Activated CD8-positive, alpha-beta memory T cell treated with anti-CD3 and anti-CD28 coated beads for 36 hours (primary cell): ENCODE measurements around the gene ETV1. TPM values are rescaled to one million over a fixed set of nuclear protein-coding genes. Genes with fewer than 3 reads are reported as not detected.

Experiments used
- CTCF ChIA-PET: fragments of 350-600 bp; sonication (Branson Sonifier 250); formaldehyde crosslinking; loops from one replicate; lab custom pipeline; 2021; ENCODE audit warnings: antibody characterized with exemption; lab: Charles Lee
- POLR2A ChIA-PET: fragments of 350-600 bp; sonication (Branson Sonifier 250); formaldehyde crosslinking; loops from one replicate; lab custom pipeline; 2021; ENCODE audit warnings: antibody characterized with exemption; lab: Charles Lee
- total RNA-seq, 2 experiments: library from RNA; stranded (reverse); gene quantifications; one replicate each; pipeline ENCODE4 v1.2.3, GENCODE V29; 2021

Gene ETV1
- total RNA-seq: under 1 TPM; 0.34 to 0.38 TPM

- POLR2A ChIA-PET: no interaction called here
- CTCF ChIA-PET: no interaction called here
These were observed at the start of gene ETV1 for GRCh38 chr7:13989126-13989948. ETV1 (minus strand) TSS chr7:13989666; CDS start chr7:13989052, 614 bp downstream.

DNA sequence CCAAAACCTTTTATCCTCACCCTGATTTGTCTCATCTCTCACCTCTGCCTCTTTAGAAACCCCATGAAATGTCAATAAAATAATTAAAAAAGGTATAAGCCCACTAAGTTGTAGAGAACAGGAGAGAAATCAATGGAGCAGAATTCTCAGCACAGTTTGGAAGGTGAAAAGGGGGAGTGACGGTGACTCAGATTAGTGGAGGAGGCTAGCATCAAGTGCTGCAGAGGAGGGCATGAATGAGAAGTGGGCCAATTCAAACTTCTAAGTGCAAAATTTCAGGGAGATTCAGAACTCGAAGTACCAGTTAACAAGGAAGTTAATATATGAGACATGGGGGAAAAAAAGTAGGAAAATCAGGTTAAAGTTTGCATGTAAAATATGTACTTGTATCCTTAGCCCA is 34.9 kb upstream of the ETV1 start:
- CTCF ChIA-PET: no interaction called here
- POLR2A ChIA-PET: no interaction called here

DNA sequence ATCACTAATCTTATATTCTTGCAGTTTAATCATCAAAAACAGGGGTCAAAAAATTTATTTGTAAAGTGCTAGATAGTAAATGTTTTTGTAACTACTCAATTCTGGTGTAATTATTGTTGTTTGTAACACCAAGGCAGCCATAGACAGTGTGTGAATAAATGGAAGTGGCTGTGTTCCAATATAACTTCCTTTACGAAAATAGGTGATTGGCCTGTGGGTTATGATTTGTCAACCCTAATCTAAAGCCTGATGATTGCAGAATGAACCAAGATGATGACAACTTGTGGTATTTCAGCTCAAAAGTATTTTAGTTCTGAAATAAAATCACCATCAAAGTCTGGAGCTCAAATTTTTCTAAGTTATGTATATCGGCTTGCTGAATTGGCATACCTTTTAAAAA is 34.4 kb upstream of the ETV1 start:
- POLR2A ChIA-PET: no interaction called here

DNA sequence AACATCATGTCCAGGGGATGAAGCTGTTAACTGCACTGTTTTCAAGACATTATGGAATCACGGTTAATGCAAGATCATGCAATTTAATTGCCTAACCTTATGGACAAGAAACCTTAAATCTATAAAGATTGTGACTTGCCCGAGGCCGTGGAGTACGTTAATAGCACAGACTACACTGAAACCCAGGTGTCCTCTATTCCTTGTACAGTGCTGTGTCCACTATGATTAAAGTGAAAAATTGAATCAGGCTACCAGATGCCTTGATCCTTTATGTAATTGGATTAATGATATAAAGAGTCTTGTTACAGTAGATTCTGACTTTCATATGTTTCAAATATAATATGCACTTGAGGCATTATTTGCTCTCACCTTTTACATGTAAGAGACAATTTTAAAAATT is 33.9 kb upstream of the ETV1 start:
- POLR2A ChIA-PET: no interaction called here
- CTCF ChIA-PET: no interaction called here

More for the DNA sequence above, 34.4 kb upstream of the ETV1 start:
- CTCF ChIA-PET: no interaction called here

DNA sequence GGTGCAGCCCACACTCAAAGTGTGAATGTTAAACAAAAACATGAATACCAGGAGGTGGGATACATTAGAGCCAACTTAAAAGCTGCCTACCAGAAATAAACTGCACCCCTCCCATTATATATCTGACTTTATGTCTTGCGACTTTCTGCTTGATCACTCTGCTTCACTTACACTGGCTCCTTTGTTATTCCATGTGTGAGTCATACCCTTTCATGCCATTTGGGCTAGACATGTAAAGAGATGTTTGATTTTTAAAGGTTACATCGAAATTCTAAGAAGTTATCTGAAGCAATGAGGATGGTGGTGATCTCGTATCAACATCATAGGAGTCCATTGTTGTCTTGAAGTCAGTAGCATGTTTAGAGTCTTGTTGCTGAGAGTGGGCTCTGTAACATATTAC is 31.6 kb upstream of the ETV1 start:
- POLR2A ChIA-PET: no interaction called here
- CTCF ChIA-PET: no interaction called here

DNA sequence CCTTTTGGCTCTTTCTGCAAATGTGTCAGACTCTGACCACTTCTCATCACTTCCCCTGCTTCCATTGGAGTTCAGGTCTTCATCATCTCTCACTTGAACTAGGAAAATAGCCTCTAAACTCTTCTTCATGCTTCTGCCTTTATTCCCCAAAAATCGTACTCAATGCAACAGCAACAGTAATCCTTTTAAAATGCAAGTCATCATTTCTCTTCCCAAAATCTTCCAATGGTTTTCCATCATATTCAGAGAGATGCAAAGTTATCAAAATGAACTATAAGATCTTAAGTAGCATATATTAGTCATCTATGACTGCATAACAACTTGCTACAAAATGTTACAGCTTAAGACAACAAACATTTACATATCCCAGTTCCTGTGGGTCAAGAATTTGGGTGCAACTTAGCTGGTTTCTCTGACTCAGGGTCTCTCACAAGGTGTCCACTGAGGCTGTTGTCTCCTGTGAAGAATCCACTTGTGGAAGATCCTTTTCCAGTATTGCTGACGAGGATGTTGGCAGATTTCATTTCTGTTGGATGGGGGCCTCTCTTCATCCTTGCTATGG is 31.0 kb upstream of the ETV1 start:
- CTCF ChIA-PET: no interaction called here

DNA sequence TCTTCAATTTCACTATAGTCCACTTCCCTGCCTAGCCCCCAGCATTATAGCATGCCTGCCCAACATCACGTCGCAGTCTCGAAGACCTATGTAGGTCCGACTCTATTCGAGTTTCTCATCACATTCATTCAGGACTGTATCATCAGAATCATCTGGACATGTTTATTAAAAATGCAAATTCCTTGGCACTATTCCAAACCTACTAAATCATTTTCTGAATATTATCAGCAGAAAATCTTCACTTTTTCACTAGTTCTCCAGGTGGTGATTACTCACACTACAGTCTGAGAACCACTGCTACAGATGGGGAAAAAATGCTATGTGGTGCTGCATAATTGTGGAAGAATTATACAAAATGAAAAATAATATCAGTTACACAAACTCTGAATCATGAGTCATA is 29.3 kb upstream of the ETV1 start:
- ChIA-PET CTCF (no interaction called here), POLR2A (no interaction called here)

More for the DNA sequence above, 31.0 kb upstream of the ETV1 start:
- POLR2A ChIA-PET: no interaction called here

- POLR2A ChIA-PET: no interaction called here
- CTCF ChIA-PET: no interaction called here
These were observed 27.5 kb upstream of the ETV1 start for GRCh38 chr7:14016950-14017349.

DNA sequence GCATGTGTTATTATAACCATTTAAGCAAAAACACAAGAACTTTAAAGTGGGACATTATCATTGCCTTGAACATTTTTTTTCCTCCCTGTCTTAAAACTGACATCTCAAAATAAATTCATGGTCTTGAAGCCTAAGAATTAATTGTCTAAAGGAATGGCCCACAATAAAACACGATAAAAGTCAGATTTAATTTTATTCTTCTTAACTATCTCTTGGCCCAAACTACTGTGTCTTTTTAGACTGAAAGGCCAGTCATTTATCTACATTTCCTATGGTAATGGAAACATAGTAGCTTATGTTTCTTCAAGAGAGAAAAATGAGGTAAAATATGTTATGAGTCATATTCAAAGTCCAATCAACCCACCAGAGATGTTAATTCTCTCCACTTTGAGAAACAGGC is 24.4 kb upstream of the ETV1 start:
- ChIA-PET CTCF (no interaction called here), POLR2A (no interaction called here)

- ChIA-PET POLR2A (no interaction called here), CTCF (no interaction called here)
These were observed 20.3 kb upstream of the ETV1 start for GRCh38 chr7:14009453-14010418.

DNA sequence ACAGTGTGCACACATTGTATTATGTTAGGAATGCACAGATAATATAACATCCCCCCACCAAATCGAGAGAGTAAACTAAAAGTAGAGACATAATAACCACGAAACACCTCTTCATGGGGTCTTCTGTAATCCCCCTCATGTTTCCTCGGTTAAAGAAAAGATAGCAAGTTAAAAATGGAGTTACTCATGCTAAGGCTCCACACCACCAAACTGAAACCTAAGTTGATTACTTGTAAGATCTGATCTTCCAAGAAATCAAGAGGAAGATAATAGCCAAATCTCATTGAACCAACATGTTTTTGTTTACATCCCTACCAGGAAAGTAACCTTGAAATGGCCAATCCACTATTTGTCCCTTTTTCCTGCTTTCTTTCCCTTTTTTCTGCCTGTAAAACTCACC is 11.7 kb upstream of the ETV1 start:
- ChIA-PET POLR2A (no interaction called here), CTCF (interaction anchor here (1.2 kb wide), 1 partner anchor 9 kb away, joined by 3 read pairs; no protein-coding TSS in a partner anchor)

DNA sequence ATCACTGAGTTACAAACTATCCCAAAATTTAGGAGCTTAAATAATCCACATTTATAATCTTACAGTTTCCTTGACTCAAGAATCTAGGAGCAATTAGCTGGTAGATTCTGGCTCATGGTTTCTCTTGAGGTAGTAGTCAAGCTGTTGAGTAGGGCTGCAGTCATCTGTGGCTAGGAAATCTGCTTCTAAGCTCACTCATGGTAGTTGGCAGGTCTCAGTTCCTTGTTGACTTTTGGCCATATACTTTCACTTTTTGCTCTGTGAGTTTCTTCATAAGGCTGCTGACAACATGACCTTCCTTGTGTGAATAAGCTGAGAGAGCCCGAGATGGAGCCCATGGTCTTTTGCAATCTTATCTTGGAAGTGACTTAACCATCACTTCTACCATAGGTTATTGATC is 10.8 kb upstream of the ETV1 start:
- ChIA-PET POLR2A (no interaction called here), CTCF (interaction anchor here (1.2 kb wide), 1 partner anchor 9 kb away, joined by 3 read pairs; no protein-coding TSS in a partner anchor)

- CTCF ChIA-PET: no interaction called here
These were observed 9.4 kb upstream of the ETV1 start for GRCh38 chr7:13998866-13999265.

DNA sequence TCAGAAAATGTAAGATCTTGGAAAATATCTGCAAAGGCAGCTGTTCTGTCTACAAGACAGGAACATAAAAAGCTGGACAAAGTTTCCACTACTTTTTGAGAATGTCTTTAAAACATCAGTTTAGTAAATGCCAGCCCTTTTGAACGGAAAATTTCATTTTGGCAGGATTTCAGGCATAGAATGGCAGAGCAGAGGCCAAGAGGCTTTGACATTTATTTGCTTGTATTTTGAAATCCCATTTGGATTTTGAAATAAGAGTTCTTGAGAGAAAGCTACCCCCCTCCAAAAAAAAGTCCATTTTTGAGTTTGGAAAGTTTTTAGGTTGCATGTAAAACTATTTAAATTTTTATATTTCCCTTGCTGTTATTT is 3.1 kb upstream of the ETV1 start:
- ChIA-PET POLR2A (no interaction called here), CTCF (interaction anchor here (1.9 kb wide), 1 partner anchor 8 kb away, joined by 3 read pairs; no protein-coding TSS in a partner anchor)

More at GRCh38 chr7:13998866-13999265, 9.4 kb upstream of the ETV1 start:
- POLR2A ChIA-PET: no interaction called here

DNA sequence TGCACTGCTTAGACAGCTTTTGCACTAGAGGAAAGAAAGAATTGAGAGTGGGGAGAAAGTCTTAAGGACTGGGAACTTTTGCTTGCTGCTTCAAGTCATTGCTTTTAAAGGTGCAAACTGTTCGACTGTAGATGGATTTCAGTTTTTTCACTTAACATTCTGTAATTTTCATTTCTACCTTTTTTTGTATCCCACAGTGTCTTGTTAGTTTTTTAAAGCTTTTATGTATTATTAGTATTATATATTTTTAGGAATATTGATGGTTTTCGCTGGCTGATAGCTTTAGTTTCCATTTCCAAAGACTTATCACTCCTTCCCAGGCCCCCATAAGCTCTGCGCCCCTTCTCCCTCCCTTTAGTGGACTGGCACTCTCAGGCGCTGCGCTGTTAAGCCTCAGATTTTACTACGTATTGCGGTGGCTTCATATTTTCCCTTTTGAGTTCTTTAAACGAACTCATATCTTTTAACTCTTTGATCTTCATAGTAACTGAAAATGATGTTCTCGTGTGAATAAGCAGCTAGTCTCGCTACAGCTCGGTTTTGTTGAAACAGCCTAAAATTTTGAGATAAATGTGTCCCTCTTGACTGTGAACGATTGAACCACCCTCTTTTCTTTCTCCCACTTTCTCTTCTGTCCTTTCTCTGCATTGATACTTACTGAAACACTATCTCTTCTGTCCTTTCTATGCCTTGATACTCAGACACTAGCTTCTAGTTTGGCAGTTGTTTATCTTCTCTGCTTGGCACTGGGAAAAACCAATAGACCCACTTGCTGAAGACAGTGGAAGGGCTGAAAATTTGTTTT is 2.5 kb upstream of the ETV1 start:
- ChIA-PET CTCF (interaction anchor here (1.9 kb wide), 1 partner anchor 9 kb away, joined by 3 read pairs; no protein-coding TSS in a partner anchor), POLR2A (no interaction called here)

DNA sequence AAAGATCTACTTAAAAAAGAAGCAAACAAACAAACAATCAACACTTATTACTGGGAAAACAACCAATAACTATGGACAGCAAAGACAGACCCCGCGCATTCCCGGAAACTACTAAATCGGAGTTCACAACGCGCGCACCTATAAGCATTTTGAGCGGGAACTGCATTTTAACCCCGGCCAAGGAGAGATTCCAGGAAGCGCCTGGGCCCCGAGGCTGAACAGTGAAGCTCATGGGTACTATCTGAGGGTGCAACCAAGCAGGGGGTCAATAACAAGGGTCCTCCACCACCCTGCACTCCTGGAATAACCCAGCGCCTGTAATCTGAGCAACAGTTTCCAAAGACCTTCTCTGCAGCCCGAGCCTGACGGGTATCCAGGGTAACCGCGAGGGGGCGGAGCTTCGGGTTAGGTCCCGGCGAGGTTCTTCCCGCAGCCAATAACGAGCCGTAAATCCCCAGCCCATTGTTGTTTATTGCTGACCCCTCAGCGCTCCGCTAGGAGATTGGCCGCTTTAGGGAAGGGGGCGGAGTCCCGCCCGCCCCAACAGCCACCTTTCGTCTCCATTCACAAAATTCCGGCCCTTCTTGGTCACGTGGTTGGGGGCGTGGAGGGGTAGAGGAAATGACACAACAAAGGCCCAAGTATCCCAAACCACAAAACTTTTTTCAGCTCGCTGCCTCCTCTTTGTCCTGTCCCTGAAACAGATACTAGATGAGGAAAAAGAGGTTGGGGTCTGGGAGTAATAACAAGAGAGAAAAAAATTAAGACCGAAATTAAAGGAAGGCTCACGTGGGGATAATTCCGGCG is 1.7 kb upstream of the ETV1 start:
- POLR2A ChIA-PET: no interaction called here
- CTCF ChIA-PET: interaction anchor here (1.9 kb wide), 1 partner anchor 10 kb away, joined by 3 read pairs; no protein-coding TSS in a partner anchor

GRCh38 chr7:13990319-13990983 is 985 bp upstream of the ETV1 start:
- ChIA-PET CTCF (interaction anchor here (1.9 kb wide), 1 partner anchor 10 kb away, joined by 3 read pairs; no protein-coding TSS in a partner anchor), POLR2A (no interaction called here)

DNA sequence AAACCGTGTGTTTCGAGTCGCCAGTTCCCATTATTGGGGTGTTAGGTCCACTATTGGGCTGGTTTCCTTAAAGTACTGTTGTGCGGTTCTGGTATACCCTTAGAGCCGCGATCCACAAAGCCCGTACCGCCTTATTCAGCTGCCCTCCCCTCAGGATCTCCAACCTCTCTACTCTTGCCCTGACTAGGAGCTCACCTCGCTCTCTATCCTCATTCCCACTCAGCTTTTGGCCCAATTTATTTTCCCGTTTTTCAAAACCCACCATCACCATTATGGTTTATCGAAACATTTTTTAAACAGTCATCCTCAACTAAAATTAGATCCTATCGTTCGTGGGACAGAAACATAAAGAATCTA is 461 bp upstream of the ETV1 start:
- ChIA-PET CTCF (no interaction called here), POLR2A (no interaction called here)
